HG03280 (cell line): ENCODE results near the gene CDC42SE2.
"Not testable (repeated sequence)": the region's sequence is repeated elsewhere in the genome, so short reads cannot be mapped to it uniquely, and the experiment has no call there.

ENCODE experiments used
- ATAC-seq: cut with Tn5 transposase; IDR thresholded peaks from one replicate; pipeline ENCODE4 v1.9.1; 2021; ENCODE audit warnings: mild to moderate bottlenecking, moderate library complexity; ENCODE audit not compliant: unreplicated experiment

Gene CDC42SE2

DNA sequence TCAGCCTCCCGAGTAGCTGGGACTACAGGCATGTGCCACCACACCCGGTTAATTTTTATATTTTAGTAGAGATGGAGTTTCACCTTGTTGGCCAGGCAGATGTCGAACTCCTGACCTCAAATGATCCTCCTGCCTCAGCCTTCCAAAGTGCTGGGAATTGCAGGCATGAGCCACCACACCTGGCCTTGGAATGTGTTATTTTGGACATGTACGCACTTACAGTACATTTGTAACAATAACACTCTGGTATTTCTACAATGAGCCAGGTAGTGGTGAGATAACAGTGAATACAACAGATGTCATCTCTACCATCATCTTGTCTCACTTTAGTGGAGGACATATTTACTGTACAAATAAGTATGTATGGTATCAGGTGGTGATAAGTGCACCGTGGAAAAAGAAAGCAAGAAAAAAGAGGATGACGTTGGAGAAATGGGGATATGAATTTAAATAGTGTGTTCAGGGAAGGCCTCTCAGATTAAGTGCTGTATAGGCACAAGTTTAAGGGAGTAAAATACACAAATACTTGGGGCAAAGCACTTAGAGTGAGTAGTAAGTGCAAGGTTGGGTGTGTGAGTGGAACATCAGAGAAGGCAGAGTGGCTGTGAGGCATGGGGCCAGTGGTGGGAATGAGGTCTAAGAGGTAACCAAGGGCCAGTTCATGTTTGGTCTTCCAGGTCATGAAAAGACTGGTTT is 100.1 kb downstream of the CDC42SE2 start:
- no peak for ATAC-seq

DNA sequence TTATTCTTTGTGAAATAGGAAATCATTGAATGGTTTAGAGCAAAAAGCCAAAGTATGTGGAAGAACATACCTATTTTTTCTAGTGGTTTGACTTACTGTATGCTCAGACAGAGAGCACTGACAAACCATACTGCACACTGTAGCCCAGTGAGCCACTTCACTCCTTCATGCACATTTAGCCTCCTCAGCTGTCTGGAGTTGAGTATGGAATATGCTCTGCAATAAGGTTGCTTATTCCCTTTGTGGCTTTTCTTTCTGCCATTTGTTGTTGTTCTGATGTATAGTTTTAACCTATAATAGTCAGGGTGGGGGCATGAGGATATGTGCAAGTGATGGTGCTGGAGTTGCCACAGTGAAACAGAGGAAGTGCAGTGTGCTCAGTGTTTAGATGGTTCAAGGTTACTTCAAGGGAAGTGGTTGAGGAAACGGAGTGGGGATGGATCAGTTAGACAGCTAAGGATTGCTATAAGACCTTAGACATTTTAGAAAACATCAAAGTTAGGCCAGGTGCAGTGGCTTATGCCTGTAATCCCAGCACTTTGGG is 100.7 kb downstream of the CDC42SE2 start:
- no peak for ATAC-seq

DNA sequence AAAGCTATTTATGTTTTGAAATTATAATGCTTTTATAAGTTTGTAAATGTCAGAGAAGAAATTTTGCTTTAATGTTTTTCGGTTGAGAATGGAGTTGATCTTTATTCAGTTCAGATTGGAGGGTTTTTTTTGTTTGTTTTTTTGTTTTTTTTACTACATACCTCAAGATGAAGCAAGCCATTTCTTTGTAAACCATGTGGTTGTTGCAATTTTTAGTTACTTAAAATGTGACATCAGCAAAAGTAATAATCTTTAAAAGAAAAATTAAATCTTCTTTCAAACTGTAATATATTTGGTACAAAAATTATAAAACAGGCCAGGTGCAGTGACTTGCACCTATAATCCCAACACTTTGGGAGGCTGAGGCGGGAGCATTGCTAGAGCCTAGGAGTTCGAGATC is 102.6 kb downstream of the CDC42SE2 start:
- ATAC-seq: no peak

DNA sequence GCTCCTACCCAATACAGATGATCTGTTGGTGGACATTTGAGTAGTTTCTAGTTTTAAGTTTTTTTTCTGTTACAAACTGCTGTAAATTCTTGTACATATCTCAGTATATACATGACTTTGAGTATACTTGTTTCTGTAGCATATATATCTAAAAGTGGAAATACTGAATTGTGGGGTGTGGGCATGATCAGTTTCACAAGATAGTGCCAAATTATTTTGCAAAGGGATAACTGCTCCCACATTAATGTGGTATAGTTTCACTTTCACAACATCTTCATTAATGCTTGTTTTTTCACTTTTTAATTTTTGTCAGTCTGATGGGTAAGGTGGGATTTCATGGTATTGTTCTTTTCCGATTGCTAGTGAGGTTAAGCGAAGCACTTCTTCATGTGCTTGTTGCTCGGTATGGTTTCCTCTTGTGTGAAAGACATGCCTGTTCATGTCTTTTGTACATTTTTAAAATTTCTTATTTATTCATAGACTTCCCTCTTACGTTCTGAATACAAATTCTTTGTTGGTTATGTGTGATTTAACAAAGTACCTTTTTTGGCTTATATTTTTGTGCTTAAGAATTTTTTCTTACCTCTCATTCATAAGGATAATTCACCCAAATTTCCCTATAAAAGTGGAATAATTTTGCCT is 103.5 kb downstream of the CDC42SE2 start:
- no peak for ATAC-seq

DNA sequence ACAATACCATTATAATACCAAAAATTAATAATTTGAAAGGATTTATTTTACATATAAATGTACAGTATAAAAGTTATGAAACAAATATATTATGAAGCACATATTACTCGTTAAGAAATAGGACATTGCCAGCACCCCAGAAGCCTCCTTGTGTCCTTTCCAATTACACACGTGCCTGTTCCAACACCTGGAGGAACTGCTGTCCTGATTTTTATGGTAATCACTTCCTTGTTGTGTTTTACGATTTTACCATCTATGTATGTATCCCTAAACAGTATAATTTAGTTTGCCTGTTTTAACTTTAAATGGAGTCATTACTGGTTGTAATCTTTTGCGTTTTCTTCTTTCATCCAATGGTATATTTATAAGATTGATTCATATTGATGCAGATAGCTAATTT is 105.0 kb downstream of the CDC42SE2 start:
- no peak for ATAC-seq

DNA sequence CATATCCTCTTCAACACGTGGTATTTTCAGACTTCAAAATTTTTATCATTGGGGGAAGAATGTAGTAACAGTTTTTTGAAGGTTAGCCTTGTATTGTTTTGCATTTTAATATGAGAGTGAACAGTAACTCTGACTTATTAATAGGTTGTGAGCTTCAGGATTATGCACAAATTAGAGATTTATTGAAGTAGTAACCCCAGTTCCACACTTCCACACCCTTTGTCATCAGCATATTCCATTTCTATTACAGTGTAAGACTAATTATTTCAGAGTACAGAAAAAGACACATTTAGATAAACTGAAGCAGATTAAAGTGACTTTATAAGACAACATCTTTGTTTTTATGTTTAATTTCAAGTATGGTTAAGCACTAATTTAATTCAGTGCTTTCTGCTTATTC is 105.7 kb downstream of the CDC42SE2 start:
- ATAC-seq: no peak

DNA sequence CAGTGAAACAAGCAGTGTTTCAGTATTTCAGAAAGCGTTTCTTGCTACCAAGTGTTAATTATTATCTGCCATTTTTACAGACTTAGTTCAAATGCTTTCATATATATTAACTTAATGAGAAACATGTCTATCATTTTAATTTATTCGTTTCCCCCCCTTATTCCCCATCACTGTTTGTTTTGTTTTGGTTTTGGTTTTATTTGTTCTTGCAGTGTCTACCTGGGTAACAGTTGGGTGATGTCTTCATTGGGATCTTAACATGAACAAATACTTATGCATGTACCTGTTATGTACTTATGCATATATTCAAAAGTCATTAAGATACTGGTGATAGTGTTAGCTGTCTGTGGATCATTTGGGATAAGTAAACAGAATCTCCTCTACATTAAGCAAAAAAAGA is 108.0 kb downstream of the CDC42SE2 start:
- no peak for ATAC-seq

DNA sequence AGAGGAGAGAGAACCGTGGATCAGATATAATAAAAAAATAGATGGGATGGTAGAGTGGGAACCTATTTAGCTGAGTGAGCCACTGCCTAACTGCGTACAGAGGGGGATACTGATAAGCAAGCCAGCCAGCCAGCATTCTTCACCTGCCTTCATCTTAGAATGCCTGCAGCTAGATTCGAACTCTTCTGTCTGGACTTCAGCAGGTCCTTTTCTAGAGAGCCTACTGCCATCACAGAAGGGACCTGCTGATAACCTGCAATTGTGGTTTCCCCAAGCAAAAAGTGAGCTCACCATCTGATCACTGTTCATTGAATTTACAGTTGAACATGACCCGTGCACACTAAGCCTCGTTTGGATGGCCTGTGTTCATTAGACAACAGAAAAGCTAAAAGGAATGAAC is 109.4 kb downstream of the CDC42SE2 start:
- ATAC-seq: no peak

DNA sequence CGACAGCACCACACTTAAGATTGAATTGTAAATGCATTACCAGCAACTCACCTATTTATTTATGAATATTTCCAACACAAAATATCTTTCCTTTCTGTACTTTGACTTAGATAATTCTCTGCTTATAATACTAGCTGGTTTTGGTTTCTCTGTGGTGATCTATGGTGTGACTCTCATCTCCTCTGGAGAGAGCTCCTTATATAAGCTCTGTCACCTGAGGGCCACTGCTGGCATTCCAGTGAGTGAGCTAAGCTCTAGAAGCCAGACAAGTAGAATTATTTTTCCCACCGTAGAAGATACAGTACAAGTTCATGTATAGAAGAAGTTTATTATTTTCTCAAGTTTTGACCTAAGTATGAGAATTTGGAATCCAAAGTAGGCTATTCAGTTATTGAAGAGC is 111.5 kb downstream of the CDC42SE2 start:
- peak; percentile 32 for ATAC-seq

DNA sequence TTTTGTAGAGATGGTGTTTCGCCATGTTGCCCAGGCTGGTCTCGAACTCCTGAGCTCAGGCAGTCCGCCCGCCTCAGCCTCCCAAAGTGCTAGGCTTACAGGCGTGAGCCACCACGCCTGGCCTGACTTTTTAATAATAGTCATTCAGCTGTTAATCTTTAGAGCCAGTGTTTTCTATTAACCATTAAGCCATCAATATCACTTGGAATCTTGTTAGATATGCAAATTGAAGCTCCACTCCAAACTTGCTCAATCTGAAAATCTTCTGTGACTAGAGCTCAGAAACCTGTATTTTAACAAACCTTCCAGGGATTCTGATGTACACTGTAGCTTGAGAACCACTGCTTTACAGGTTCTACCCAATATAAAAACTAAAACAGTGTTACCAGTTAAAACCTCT is 113.5 kb downstream of the CDC42SE2 start:
- ATAC-seq: no peak

DNA sequence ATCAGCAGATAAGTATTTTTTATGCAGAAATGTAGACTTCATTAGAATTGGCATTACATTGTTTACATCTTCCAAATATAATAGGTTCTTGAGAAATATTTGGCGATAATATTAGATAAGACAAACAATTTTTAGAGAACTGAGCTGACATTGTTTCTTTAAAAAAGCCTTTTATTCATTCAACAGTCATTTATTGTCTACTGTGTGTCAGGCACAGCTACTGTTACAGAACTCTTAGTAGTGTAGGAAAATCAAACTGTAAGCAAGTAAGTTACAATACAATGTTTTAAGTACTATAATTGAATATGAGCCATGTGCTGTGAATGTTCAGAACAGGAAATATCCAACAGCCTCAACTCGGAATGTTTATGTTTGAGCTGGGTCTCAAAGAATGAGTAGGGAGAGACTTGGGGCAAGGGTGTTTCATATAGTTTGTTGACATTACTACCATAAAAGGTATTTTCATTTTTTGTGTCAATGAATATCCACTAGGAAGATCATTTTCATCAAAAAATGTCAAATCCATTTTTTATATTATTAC is 114.0 kb downstream of the CDC42SE2 start:
- ATAC-seq: no peak

DNA sequence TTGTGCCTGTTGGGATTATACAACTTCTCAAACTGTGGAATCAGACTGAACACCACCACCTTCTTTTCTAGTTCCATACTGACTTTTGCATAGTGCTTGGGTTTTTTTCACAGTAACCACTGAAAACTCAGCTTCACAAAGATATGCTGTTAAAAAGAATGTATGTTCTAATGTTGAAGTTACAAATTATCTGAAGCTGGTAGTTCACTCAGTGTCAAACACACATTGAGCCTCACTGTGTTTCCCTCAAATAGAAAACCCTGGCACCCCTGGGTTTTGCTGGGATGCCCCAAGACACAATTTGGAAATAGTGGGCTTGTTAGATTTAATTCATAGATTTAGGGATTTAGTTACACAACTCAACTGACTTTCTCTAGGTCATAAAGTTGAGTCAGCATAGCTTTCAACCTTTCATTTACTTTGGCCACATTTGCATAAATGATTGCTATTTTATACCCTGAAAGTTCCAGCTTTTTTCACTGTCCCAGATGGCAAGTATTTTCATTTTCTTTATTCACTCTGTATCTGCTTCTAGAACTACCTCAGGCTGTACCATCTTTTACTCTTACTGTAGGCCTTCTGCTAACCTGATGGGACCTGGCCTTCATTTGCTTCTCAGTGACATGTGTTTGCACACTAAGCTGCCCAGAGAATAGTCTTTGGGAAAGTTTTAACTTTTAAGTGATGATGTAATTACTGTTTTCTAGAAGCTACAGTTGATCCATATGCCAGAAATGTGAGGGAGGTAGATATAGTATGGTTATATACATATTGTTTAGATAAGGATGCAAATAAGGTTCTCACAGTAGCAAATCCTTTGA is 115.1 kb downstream of the CDC42SE2 start:
- ATAC-seq: peak; percentile 30

DNA sequence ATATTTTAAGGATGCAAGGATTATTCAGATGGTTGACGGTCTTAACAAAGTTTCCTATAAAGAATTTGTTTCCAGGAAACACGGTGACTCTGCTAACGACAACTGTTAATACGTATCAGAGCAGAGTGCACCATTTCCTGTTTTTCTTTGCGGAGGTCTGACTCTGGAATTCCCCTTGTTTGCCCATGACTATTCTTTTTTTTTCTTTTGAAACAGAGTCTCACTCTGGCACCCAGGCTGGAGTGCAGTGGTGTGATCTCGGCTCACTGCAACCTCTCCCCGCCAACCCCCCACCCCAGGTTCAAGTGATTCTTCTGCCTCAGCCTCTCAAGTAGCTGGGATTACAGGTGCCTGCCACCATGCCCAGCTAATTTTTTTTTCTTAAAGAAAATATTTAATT is 115.9 kb downstream of the CDC42SE2 start:
- ATAC-seq: peak; percentile 23

DNA sequence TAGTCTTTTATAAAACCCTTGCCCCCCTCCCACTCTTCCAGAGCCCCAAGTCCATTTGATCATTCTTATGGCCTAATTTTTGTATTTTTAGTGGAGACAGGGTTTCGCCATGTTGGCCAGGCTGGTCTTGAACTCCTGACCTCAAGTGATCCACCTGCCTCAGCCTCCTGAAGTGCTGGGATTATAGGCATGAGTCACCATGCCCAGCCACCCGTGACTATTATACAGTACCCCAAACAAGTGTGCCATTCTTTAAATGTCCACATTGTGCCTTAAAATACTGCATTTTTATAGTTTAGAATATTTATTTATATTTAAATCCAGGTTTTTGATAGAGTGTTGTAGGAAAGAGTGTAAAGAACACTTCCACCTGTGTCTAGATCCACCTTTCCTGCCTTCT is 116.4 kb downstream of the CDC42SE2 start:
- not testable (repeated sequence) for ATAC-seq

DNA sequence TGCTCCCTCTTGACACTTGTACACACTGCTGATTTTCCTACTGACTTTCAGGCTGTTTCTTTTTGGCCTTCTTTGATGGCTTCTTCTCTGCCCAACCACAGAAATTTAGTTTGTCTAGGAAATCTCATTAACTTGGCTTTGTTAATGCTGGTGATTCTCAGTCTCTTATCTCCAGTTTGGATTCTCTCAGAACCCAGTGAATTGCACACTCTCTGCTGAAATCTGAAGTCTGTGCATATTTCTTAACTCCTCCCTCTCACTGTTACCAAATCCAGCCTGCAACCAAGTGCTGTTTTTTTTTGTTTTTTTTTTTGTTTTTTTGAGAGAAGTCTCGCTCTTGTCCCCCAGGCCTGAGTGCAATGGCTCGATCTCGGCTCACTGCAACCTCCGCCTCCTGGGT is 117.2 kb downstream of the CDC42SE2 start:
- ATAC-seq: no peak

DNA sequence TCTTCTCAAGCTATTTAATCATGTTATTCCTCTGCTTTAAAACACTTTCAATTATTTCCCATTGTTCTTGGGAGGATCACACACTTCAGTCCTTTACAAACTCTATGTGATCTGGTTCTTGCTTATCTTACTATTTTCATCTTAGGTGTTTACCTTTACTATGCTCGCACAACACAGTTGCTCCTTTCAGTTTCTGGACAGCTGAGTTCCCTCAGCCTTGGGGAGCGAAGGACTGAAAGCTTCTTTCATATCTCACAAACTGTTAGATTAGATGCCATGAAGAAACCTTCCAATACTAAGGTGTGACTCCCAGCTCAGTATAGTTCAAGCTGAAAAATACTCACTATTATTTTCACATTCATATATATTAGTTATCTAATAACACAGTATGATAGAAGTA is 117.9 kb downstream of the CDC42SE2 start:
- peak; percentile 63 for ATAC-seq

DNA sequence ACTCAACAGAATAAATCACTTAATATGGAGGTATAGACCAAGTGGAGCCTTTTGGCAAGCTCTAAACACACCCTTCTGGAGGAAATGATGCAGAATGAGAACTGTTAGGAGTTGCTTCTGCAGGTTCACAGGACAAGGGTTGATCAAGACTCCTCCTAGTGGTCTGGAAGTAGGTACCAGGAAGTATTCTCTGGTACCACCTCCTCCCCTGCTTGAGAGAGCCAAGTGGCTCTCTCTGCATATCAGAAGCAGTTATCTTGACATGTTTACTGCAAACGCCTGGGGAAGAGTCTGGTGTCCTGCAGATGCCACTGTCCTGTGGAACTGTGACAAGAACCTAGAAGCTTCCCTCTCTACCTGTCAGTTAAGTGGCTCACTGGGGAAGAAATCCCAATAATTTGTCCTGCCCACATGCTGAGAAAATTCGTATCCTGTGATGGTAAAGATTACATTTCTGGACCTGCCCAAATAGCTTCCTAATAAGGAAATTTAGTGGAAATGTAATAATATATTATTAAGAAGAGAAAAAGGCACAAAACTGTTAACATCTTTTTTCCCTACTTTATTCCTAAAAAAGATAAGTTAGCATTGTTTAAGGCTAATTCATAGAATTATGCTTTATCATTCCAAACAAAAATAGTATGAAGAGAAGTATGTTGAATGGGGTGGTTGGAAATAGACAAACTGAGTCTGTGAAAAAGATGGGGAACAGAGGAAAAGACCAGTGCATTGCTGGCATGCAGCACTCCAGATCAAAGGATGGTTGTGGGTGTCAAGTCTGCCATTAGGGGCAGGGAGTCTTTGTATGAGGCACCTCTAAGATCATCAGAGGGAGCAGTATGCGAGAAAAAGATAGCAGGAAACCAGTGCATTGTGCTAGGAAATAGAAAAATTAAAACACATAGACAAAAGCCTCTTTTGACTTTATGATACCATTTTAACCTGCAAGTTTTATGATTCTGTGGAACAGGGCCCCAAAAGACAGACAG is 118.8 kb downstream of the CDC42SE2 start:
- peak; percentile 48 for ATAC-seq

DNA sequence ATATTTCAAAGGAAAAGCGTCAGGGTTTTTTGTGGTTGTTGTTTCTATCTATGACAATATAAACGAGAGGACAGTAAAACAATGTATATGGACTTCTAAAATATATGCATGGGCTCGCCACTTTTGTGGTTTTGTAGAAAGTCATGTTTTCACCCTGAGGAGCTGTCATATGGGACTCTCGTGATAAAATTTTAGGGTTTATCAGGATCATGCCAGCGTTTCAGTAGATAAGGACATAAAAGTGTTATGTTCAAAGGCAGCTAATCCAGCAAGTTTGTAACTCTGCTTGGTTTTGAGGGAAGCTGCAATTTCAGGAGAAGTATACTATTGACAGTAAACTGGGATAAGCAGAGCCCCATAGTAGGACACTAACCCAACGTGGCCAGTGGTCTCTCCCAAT is 120.3 kb downstream of the CDC42SE2 start:
- no peak for ATAC-seq

DNA sequence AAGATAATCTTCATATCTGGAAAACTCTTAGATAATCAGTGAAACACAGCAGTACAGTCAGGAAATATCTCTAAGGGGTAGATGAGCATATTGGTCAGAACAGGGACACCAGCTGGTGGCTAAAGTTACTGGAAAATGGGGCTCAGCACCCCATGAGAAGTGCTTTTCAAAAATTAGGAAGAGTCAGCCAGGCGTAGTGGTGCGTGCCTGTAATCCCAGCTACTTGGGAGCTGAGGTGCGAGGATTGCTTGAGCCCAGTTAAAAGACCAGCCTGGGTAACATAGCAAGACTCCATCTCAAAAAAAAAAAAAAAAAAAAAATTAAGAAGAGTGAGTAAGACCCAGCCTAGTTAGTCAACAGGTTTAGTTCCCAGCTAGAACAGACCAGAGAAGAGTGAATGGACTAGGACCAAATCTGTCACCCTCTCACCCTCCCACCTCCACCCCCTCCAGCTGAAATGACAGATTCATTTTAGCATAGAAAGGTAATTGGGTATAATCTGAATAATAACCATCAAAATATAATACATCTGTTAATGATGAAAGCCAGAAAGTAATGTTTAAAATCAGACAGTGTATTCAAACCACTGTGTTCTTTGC is 120.9 kb downstream of the CDC42SE2 start:
- no peak for ATAC-seq

DNA sequence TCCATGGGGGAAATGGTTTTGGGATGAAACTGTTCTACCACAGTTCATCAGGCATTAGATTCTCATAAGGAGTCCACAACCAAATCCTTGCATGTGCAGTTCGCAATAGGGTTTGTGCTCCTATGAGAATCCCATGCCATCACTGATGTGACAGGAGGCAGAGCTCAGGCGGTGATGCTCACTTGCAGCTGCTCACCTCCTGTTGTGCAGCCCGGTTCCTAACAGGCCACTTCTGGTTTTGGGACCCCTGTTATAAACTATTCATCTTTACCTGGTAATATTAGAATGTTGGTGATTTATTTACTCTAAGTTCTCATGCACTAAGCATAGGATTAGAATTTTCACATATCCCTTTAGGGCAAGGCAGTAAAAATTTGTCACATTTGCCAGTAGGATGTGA is 122.3 kb downstream of the CDC42SE2 start:
- no peak for ATAC-seq
